ENCODE results near the gene PAPPA2. TPM values are rescaled to one million over a fixed set of nuclear protein-coding genes. Genes with fewer than 3 reads are reported as not detected.

PAPPA2 gene
- total and polyA plus RNA-seq, 2 of the 8 experiments (the other 6 are each of a cell fraction or from before 2014, with no cell fraction given), result 0.08 to 0.88 TPM

GRCh38 chr1:176841238-176841637, 378.3 kb downstream of the PAPPA2 start (continued):
- TF ChIP-seq ZNF274 (IDR thresholded peaks at IDR 0.05; ENCODE audit: borderline replicate concordance, extremely low read depth, low read length), result no peak
- no peak for TF ChIP-seq BCL11A (IDR thresholded peaks at IDR 0.05; ENCODE audit: low read depth in 2 of 2, low read length in 2 of 2)
- no peak for TF ChIP-seq SRF (IDR thresholded peaks at IDR 0.05; ENCODE audit: low read depth, low read length)
- TF ChIP-seq NANOG (IDR thresholded peaks at IDR 0.05; ENCODE audit: insufficient read depth, low read depth, low read length, poor library complexity, severe bottlenecking), result no peak
- TF ChIP-seq GABPA (IDR thresholded peaks at IDR 0.05; ENCODE audit: borderline replicate concordance, insufficient read depth, low read length), result no peak
